IMR-90 (cell line): ENCODE measurements around the gene CYP51A1. TPM values are rescaled to one million over a fixed set of nuclear protein-coding genes. Genes with fewer than 3 reads are reported as not detected.

Experiments used
- ATAC-seq: fragments of 200-7000 bp; cut with Tn5 transposase; 2 replicates; pipeline ENCODE4 v1.9.1; 2020; ENCODE audit warnings: low read depth, mild to moderate bottlenecking, moderate library complexity
- BruUV-seq: library from RNA; stranded (reverse); fragments of 400-500 nt; replicated peaks from 2 replicates; lab custom pipeline; 2021; lab: Mats Ljungman, UMichigan
- CTCF ChIA-PET: fragments of 300-600 bp; formaldehyde crosslinking; extraction: SDS; loops from one replicate; lab custom pipeline; 2021; ENCODE audit warnings: antibody characterized with exemption; lab: Yijun Ruan, JAX
- POLR2A ChIA-PET: fragments of 300-600 bp; sonication (Branson Sonifier 250); formaldehyde crosslinking; loops from one replicate; lab custom pipeline; 2022; ENCODE audit warnings: antibody characterized with exemption; ENCODE audit not compliant: unreplicated experiment; lab: Charles Lee
- DNase-seq: peaks from one replicate; pipeline ENCODE4 v3.0.0; 2013
- H2AFZ ChIP-seq: replicated peaks from 2 replicates; pipeline ENCODE3; 2013; ENCODE audit warnings: low read length, mild to moderate bottlenecking; ENCODE audit not compliant: poor library complexity
- H2AK5ac ChIP-seq: 2 replicates; pipeline ENCODE4 v1.6.1; 2013; ENCODE audit warnings: low read depth, low read length, inconsistent platforms
- H2AK9ac ChIP-seq: replicated peaks from 2 replicates; pipeline ENCODE3; 2013; ENCODE audit warnings: mild to moderate bottlenecking, low read depth, low read length, moderate library complexity; ENCODE audit not compliant: poor library complexity
- H2BK120ac ChIP-seq: 2 replicates; pipeline ENCODE4 v1.6.1; 2013; ENCODE audit warnings: low read depth, low read length, inconsistent platforms
- H2BK15ac ChIP-seq: 3 replicates; pipeline ENCODE4 v1.6.1; 2013; ENCODE audit warnings: low read depth, low read length, inconsistent platforms
- H2BK20ac ChIP-seq: 2 replicates; pipeline ENCODE4 v1.6.1; 2013; ENCODE audit warnings: low read depth, mild to moderate bottlenecking, inconsistent platforms, low read length, moderate library complexity
- H2BK5ac ChIP-seq: 2 replicates; pipeline ENCODE4 v1.6.1; 2013; ENCODE audit warnings: mild to moderate bottlenecking, low read depth, low read length, inconsistent platforms; ENCODE audit not compliant: poor library complexity, severe bottlenecking
- H3K14ac ChIP-seq: replicated peaks from 2 replicates; pipeline ENCODE4 v1.6.1; 2013; ENCODE audit warnings: low read depth, low read length, inconsistent platforms
- H3K18ac ChIP-seq: 2 replicates; pipeline ENCODE4 v1.6.1; 2013; ENCODE audit warnings: low read depth, low read length, control low read depth
- H3K23ac ChIP-seq: 2 replicates; pipeline ENCODE4 v1.6.1; 2013; ENCODE audit warnings: low read depth, low read length, inconsistent platforms
- H3K27ac ChIP-seq: 2 replicates; pipeline ENCODE4 v1.5.1; 2013; ENCODE audit warnings: mild to moderate bottlenecking, control low read depth, low read length; ENCODE audit not compliant: insufficient read depth
- H3K27me3 ChIP-seq: 2 replicates; pipeline ENCODE4 v1.6.1; 2013; ENCODE audit warnings: low read length; ENCODE audit not compliant: control insufficient read depth, insufficient read depth
- H3K36me3 ChIP-seq: 2 replicates; pipeline ENCODE4 v1.6.1; 2013; ENCODE audit warnings: low read length, mixed read lengths; ENCODE audit not compliant: control insufficient read depth, insufficient read depth
- H3K4ac ChIP-seq: 2 replicates; pipeline ENCODE4 v1.6.1; 2013; ENCODE audit warnings: low read depth, low read length, inconsistent platforms
- H3K4me1 ChIP-seq: 2 replicates; pipeline ENCODE4 v1.6.1; 2013; ENCODE audit warnings: low read length, mixed read lengths; ENCODE audit not compliant: control insufficient read depth, insufficient read depth
- H3K4me2 ChIP-seq: 2 replicates; pipeline ENCODE4 v1.6.1; 2013; ENCODE audit warnings: low read depth, mild to moderate bottlenecking, control low read depth, low read length, moderate library complexity
- H3K4me3 ChIP-seq: 2 replicates; pipeline ENCODE4 v1.5.1; 2013; ENCODE audit warnings: low read depth, mild to moderate bottlenecking, control low read depth, low read length, moderate library complexity; ENCODE audit not compliant: insufficient read depth
- H3K56ac ChIP-seq: 2 replicates; pipeline ENCODE4 v1.6.1; 2013; ENCODE audit warnings: low read length, inconsistent platforms; ENCODE audit not compliant: insufficient read depth; ENCODE audit errors: extremely low read depth
- H3K79me1 ChIP-seq, 2 experiments: 2 replicates each; pipeline ENCODE4 v1.6.1; 2013; ENCODE audit warnings: low read length in 2 of 2, inconsistent platforms in 1 of 2, low read depth in 1 of 2
- H3K9ac ChIP-seq: 2 replicates; pipeline ENCODE4 v1.6.1; 2013; ENCODE audit warnings: low read depth, low read length, control low read depth
- H3K9me1 ChIP-seq: 2 replicates; pipeline ENCODE4 v1.6.1; 2013; ENCODE audit warnings: low read length, inconsistent platforms; ENCODE audit not compliant: insufficient read depth
- H3K9me3 ChIP-seq: 2 replicates; pipeline ENCODE4 v1.6.1; 2013; ENCODE audit warnings: low read length; ENCODE audit not compliant: control insufficient read depth, insufficient read depth
- H4K20me1 ChIP-seq: 2 replicates; pipeline ENCODE4 v1.6.1; 2013; ENCODE audit warnings: low read length, inconsistent platforms; ENCODE audit not compliant: insufficient read depth
- H4K5ac ChIP-seq: 2 replicates; pipeline ENCODE4 v1.6.1; 2013; ENCODE audit warnings: mild to moderate bottlenecking, low read depth, low read length, control low read depth
- H4K8ac ChIP-seq, 2 experiments: 2 replicates each; pipeline ENCODE4 v1.6.1; 2013; ENCODE audit warnings: low read depth in 2 of 2, low read length in 2 of 2, control low read depth in 1 of 2, inconsistent platforms in 1 of 2
- H4K91ac ChIP-seq: 2 replicates; pipeline ENCODE4 v1.6.1; 2013; ENCODE audit warnings: low read depth, low read length, inconsistent platforms; ENCODE audit not compliant: insufficient read depth
- BHLHE40 ChIP-seq: fragments of 150-350 bp; IDR thresholded peaks from 2 replicates; pipeline ENCODE4 v1.6.1; 2016; ENCODE audit warnings: mild to moderate bottlenecking, low read depth, low read length
- CEBPB ChIP-seq: IDR thresholded peaks from 2 replicates; pipeline ENCODE4 v1.6.1; 2012; ENCODE audit warnings: low read depth, low read length, improper control_type of control experiment
- CHD1 ChIP-seq: IDR thresholded peaks from 2 replicates; pipeline ENCODE4 v1.6.1; 2012; ENCODE audit warnings: low read depth, low read length, improper control_type of control experiment
- CTCF ChIP-seq: conservative IDR thresholded peaks from 2 replicates; pipeline ENCODE4 v1.5.1; 2012; ENCODE audit warnings: mild to moderate bottlenecking, low read depth, low read length, improper control_type of control experiment
- ELK1 ChIP-seq: fragments of 150-350 bp; IDR thresholded peaks from 2 replicates; pipeline ENCODE4 v1.6.1; 2016; ENCODE audit warnings: low read depth, mild to moderate bottlenecking, low read length, moderate library complexity, borderline replicate concordance
- FOS ChIP-seq: fragments of 150-350 bp; IDR thresholded peaks from 2 replicates; pipeline ENCODE4 v1.6.1; 2016; ENCODE audit warnings: low read depth, low read length
- MAFK ChIP-seq: IDR thresholded peaks from 2 replicates; pipeline ENCODE4 v1.6.1; 2012; ENCODE audit warnings: low read depth, low read length, improper control_type of control experiment
- MAZ ChIP-seq: IDR thresholded peaks from 2 replicates; pipeline ENCODE4 v1.6.1; 2012; ENCODE audit warnings: low read depth, mild to moderate bottlenecking, low read length, improper control_type of control experiment, moderate library complexity, borderline replicate concordance
- MXI1 ChIP-seq: IDR thresholded peaks from 2 replicates; pipeline ENCODE4 v1.6.1; 2012; ENCODE audit warnings: low read depth, mild to moderate bottlenecking, low read length, moderate library complexity, borderline replicate concordance
- NFE2L2 ChIP-seq: fragments of 150-350 bp; IDR thresholded peaks from 2 replicates; pipeline ENCODE4 v1.6.1; 2016; ENCODE audit warnings: low read depth, mild to moderate bottlenecking, low read length
- POLR2A ChIP-seq: IDR thresholded peaks from 2 replicates; pipeline ENCODE4 v1.6.1; 2012; ENCODE audit warnings: mild to moderate bottlenecking, low read depth, low read length
- RAD21 ChIP-seq: IDR thresholded peaks from 2 replicates; pipeline ENCODE4 v1.6.1; 2012; ENCODE audit warnings: low read length, improper control_type of control experiment
- RCOR1 ChIP-seq: IDR thresholded peaks from 2 replicates; pipeline ENCODE4 v1.6.1; 2012; ENCODE audit warnings: mild to moderate bottlenecking, low read length, improper control_type of control experiment; ENCODE audit not compliant: insufficient replicate concordance
- RFX5 ChIP-seq: IDR thresholded peaks from 2 replicates; pipeline ENCODE4 v1.8.0; 2012; ENCODE audit warnings: low read depth, mild to moderate bottlenecking, low read length, moderate library complexity
- SMC3 ChIP-seq: fragments of 150-350 bp; IDR thresholded peaks from 2 replicates; pipeline ENCODE4 v1.6.1; 2016; ENCODE audit warnings: low read depth, mild to moderate bottlenecking, antibody characterized with exemption, low read length, moderate library complexity
- USF2 ChIP-seq: fragments of 150-350 bp; IDR thresholded peaks from 2 replicates; pipeline ENCODE4 v1.6.1; 2017; ENCODE audit warnings: mild to moderate bottlenecking, antibody characterized with exemption, low read length, low read depth
- WGBS, 2 experiments: methylation state at CpG; one replicate each; pipeline versions ENCODE4 v1.1.5 to v1.1.7; 2013; ENCODE audit warnings: missing lambda C conversion rate in 2 of 2; ENCODE audit not compliant: insufficient read length in 1 of 2; ENCODE audit errors: extremely low coverage in 2 of 2; 5-methylcytosine and 5-hydroxymethylcytosine counted together
- dilution Hi-C: fragments of 300-500 bp; cut with HindIII; formaldehyde crosslinking; loops from one replicate; pipeline ENCODE4 v1.14.3; 2018; ENCODE audit warnings: low sequenced_read_pairs; ENCODE audit not compliant: unreplicated experiment
- in situ Hi-C: fragments of 300-500 bp; cut with MboI; formaldehyde crosslinking; loops from 3 replicates; pipeline ENCODE4 v1.14.3; 2019; ENCODE audit warnings: low sequenced_read_pairs, inconsistent platforms, mixed read lengths
- intact Hi-C: fragments of 100-400 bp; cut with micrococcal nuclease; formaldehyde crosslinking; loops from 2 replicates; pipeline ENCODE4 v1.10.0; 2022
- polyA plus RNA-seq, 3 experiments: library from polyadenylated mRNA; depleted of rRNA; stranded (reverse); fragments of >200 nt; gene quantifications; 2 replicates each; pipeline ENCODE4 v1.2.3, GENCODE V29; 2012; ENCODE audit warnings: low replicate concordance in 1 of 3
- total RNA-seq: library from RNA; depleted of rRNA; stranded (reverse); fragments of >200 nt; gene quantifications from 2 replicates; pipeline ENCODE4 v1.2.3, GENCODE V29; 2012

The CYP51A1 gene
- total and polyA plus RNA-seq, 2 of the 4 experiments (the other 2 are of a cell fraction): 12.1 to 76.4 TPM

GRCh38 chr7:92150450-92151017 lies 16.3 kb upstream of the CYP51A1 start:
- no peaks in the 10 kb centered on the region for H3K9me3 ChIP-seq
- H3K4me2 ChIP-seq: no peak overlapping the region; the same call in 1 of the 2 replicates
- no peak; the same call in 1 of the 2 replicates for ATAC-seq
- H4K20me1 ChIP-seq: no peaks in the 10 kb centered on the region
- no peak overlapping the region for H2BK120ac ChIP-seq
- H3K9ac ChIP-seq: no peak overlapping the region
- H3K9me1 ChIP-seq: no peaks in the 10 kb centered on the region
- ChIA-PET POLR2A (no interaction called here), CTCF (no interaction called here)
- no peak overlapping the region for H3K56ac ChIP-seq
- H2AFZ ChIP-seq: no peak overlapping the region
- dilution Hi-C loops (no loop called here), intact Hi-C loops (no loop called here), in situ Hi-C loops (no loop called here)
- H3K4me1 ChIP-seq: no peaks in the 10 kb centered on the region; the same call in 1 of the 2 replicates
- no peak overlapping the region; the same call in 1 of the 2 replicates for H3K18ac ChIP-seq
- no peak overlapping the region for H3K23ac ChIP-seq
- no peak overlapping the region for H2AK9ac ChIP-seq
- H4K8ac ChIP-seq: no peak overlapping the region
- H3K27me3 ChIP-seq: no peaks in the 10 kb centered on the region
- no TSS peak for BruUV-seq
- DNase-seq: no peak
- H2AK5ac ChIP-seq: no peak overlapping the region
- H3K14ac ChIP-seq: no peak overlapping the region
- H3K27ac ChIP-seq: no peak overlapping the region
- H2BK20ac ChIP-seq: no peak overlapping the region
- WGBS, 2 experiments: no CpG with 5 or more reads among the region's 1 CpG
- H3K4me3 ChIP-seq: no peak overlapping the region
- no peak overlapping the region for H2BK5ac ChIP-seq
- TF ChIP-seq NFE2L2 (no peak), POLR2A (no peak), USF2 (no peak), RCOR1 (no peak), MAFK (no peak), CEBPB (no peak), MAZ (no peak), MXI1 (no peak), BHLHE40 (no peak), CHD1 (no peak), CTCF (no peak), SMC3 (no peak), FOS (no peak), ELK1 (no peak), RAD21 (no peak), RFX5 (no peak)
- no peak overlapping the region for H2BK15ac ChIP-seq
- H4K91ac ChIP-seq: no peak overlapping the region
- no peak overlapping the region for H3K4ac ChIP-seq
- H3K36me3 ChIP-seq: no peaks in the 10 kb centered on the region
- no peak overlapping the region for H4K5ac ChIP-seq
- H3K79me1 ChIP-seq: no peaks in the 10 kb centered on the region
